HG02973 (cell line): ENCODE results near the gene ADAP1.
"Not testable (repeated sequence)": the region's sequence is repeated elsewhere in the genome, so short reads cannot be mapped to it uniquely, and the experiment has no call there.

Experiments used
- ATAC-seq: cut with Tn5 transposase; IDR thresholded peaks from one replicate; pipeline ENCODE4 v1.9.1; 2021; ENCODE audit warnings: moderate library complexity; ENCODE audit not compliant: unreplicated experiment

The ADAP1 gene

GRCh38 chr7:954330-955238 lies at the start of gene ADAP1:
Gene ADAP1 (minus strand): TSS chr7:954680. CDS start chr7:954477, 203 bp downstream.
- ATAC-seq: peak; percentile 46

- ATAC-seq: not testable (repeated sequence)
These were observed 48.0 kb upstream of the ADAP1 start for GRCh38 chr7:1002445-1002844.

- ATAC-seq: not testable (repeated sequence)
These were observed 47.5 kb upstream of the ADAP1 start for GRCh38 chr7:1002026-1002425.

- ATAC-seq: not testable (repeated sequence)
These were observed 46.7 kb upstream of the ADAP1 start for GRCh38 chr7:1001069-1001770.

GRCh38 chr7:999941-1000935 lies 45.8 kb upstream of the ADAP1 start:
- ATAC-seq: no peak

GRCh38 chr7:999149-999879 lies 44.8 kb upstream of the ADAP1 start:
- ATAC-seq: no peak

- ATAC-seq: no peak
These were observed 43.2 kb upstream of the ADAP1 start for GRCh38 chr7:997404-998395.

GRCh38 chr7:996079-996872 lies 41.8 kb upstream of the ADAP1 start:
- no peak for ATAC-seq

GRCh38 chr7:995571-995970 lies 41.1 kb upstream of the ADAP1 start:
- ATAC-seq: no peak

- no peak for ATAC-seq
These were observed 40.3 kb upstream of the ADAP1 start for GRCh38 chr7:994592-995308.

GRCh38 chr7:992709-993607 lies 38.5 kb upstream of the ADAP1 start:
- peak; percentile 84 for ATAC-seq

GRCh38 chr7:991729-992656 lies 37.5 kb upstream of the ADAP1 start:
- ATAC-seq: no peak

- ATAC-seq: no peak
These were observed 36.7 kb upstream of the ADAP1 start for GRCh38 chr7:990933-991728.

GRCh38 chr7:990352-990932 lies 36.0 kb upstream of the ADAP1 start:
- ATAC-seq: no peak
